ENCODE data around the gene DUOX2. TPM values are rescaled to one million over a fixed set of nuclear protein-coding genes. Genes with fewer than 3 reads are reported as not detected.

Gene DUOX2
- total and polyA plus RNA-seq, 3 donors from 2014 or later: 1.2 to 4.8 (median 2.6) TPM

GRCh38 chr15:45111390-45112142, 2.4 kb downstream of the DUOX2 start:
- Histone ChIP-seq H3K9me3 (no peaks in the 10 kb centered on the region), H3K4me3 (no peak overlapping the region), H3K4me1 (peaks cover 13% of the 10 kb centered on the region), H3K27me3 (no peaks in the 10 kb centered on the region), H3K27ac (no peak overlapping the region), H3K36me3 (ENCODE audit: low read depth, missing control alignments) (no peaks in the 10 kb centered on the region)
- intact Hi-C loops (cut with DNase I; ENCODE audit: low total_unique reads): no loop called here
- TF ChIP-seq CTCF (IDR thresholded peaks at IDR 0.05) (no peak), POLR2A (IDR thresholded peaks at IDR 0.05) (no peak)
- no peak for DNase-seq
- 6 to 8% methylated on average over 13 to 51 of the region's 71 CpGs for WGBS, 2 donors

GRCh38 chr15:45110256-45110820, 3.6 kb downstream of the DUOX2 start:
- DNase-seq: no peak
- no peaks in the 10 kb centered on the region for H3K36me3 ChIP-seq (ENCODE audit: low read depth, missing control alignments)
- TF ChIP-seq POLR2A (IDR thresholded peaks at IDR 0.05) (no peak), CTCF (IDR thresholded peaks at IDR 0.05) (no peak)
- H3K4me3 ChIP-seq: no peak overlapping the region
- no peak overlapping the region for H3K27ac ChIP-seq
- 42 to 53% methylated on average over 10 to 11 of the region's 11 CpGs for WGBS, 2 donors
- H3K27me3 ChIP-seq: no peaks in the 10 kb centered on the region
- H3K4me1 ChIP-seq: peaks cover 13% of the 10 kb centered on the region
- intact Hi-C loops (cut with DNase I; ENCODE audit: low total_unique reads): no loop called here
- H3K9me3 ChIP-seq: no peaks in the 10 kb centered on the region

- peaks cover 9% of the 10 kb centered on the region for H3K4me1 ChIP-seq
- TF ChIP-seq POLR2A (IDR thresholded peaks at IDR 0.05): no peak
- no peak for TF ChIP-seq CTCF (IDR thresholded peaks at IDR 0.05)
- no peak overlapping the region for H3K4me3 ChIP-seq
- intact Hi-C loops (cut with DNase I; ENCODE audit: low total_unique reads): no loop called here
- 95 to 96% methylated on average over 4 to 10 of the region's 10 CpGs for WGBS, 2 donors
- H3K9me3 ChIP-seq: no peaks in the 10 kb centered on the region
- DNase-seq: no peak
- H3K27me3 ChIP-seq: no peaks in the 10 kb centered on the region
- no peaks in the 10 kb centered on the region for H3K36me3 ChIP-seq (ENCODE audit: low read depth, missing control alignments)
- H3K27ac ChIP-seq: no peak overlapping the region
These were observed 5.9 kb downstream of the DUOX2 start for GRCh38 chr15:45107941-45108630.

GRCh38 chr15:45106002-45106790, 7.8 kb downstream of the DUOX2 start:
- no peak for DNase-seq
- no peaks in the 10 kb centered on the region for H3K27me3 ChIP-seq
- no peaks in the 10 kb centered on the region for H3K36me3 ChIP-seq (ENCODE audit: low read depth, missing control alignments)
- H3K4me3 ChIP-seq: no peak overlapping the region
- H3K9me3 ChIP-seq: no peaks in the 10 kb centered on the region
- H3K4me1 ChIP-seq: no peaks in the 10 kb centered on the region
- H3K27ac ChIP-seq: no peak overlapping the region
- TF ChIP-seq POLR2A (IDR thresholded peaks at IDR 0.05) (no peak), CTCF (IDR thresholded peaks at IDR 0.05) (no peak)
- intact Hi-C loops (cut with DNase I; ENCODE audit: low total_unique reads): no loop called here
- 79 to 86% methylated on average over 10 to 15 of the region's 15 CpGs for WGBS, 2 donors

Measured in testis (tissue), 3 donors.